Measurements from ENCODE around the gene ODAD2.
A peak's percentile ranks its signal among the peaks of the same experiment; 100 is the strongest.

DNA sequence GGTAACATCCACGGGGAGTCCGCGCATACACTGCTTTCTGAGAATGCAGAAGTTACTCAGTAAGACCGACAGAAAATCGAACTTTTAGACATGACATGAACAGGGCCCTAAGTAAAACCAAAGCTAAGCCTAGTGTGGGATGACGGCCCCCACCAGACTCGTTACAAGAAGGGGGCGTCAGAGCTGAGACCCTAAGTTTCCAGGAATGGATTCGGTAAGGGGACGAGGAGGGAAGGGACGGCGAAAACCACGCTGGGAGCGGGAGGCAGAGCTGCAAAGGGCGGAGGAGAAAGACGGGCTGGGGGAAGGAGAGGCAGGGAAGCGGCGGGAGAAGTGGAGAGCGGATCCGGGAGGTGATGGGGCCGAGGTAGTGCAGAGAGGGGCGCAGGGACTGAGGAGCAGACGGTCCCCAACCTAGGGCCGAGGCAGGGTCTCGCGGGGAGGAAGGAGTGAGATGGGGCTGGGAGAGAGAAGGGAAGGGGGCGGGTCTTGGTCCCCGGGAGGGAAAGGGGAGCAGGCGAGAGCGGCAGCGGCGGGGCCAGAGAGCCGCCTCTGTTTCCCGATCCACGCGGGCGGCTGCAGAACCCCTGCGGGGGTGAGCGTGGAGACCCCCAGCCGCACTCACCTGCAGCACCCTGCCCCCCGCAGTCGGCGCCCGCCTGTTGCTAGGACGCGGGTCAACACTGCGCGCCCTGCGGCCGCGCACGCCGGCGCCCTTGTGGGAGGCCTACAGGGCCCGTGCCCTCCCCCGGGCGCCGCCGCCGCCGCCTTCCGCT is 513 bp downstream of the ODAD2 start:
- TF ChIP-seq, protein P1, sequence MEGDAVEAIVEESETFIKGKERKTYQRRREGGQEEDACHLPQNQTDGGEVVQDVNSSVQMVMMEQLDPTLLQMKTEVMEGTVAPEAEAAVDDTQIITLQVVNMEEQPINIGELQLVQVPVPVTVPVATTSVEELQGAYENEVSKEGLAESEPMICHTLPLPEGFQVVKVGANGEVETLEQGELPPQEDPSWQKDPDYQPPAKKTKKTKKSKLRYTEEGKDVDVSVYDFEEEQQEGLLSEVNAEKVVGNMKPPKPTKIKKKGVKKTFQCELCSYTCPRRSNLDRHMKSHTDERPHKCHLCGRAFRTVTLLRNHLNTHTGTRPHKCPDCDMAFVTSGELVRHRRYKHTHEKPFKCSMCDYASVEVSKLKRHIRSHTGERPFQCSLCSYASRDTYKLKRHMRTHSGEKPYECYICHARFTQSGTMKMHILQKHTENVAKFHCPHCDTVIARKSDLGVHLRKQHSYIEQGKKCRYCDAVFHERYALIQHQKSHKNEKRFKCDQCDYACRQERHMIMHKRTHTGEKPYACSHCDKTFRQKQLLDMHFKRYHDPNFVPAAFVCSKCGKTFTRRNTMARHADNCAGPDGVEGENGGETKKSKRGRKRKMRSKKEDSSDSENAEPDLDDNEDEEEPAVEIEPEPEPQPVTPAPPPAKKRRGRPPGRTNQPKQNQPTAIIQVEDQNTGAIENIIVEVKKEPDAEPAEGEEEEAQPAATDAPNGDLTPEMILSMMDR (conservative IDR thresholded peaks at IDR 0.05 in 1 of 2, IDR thresholded peaks at IDR 0.05 in 1 of 2; ENCODE audit: low read depth in 1 of 2, low read length in 2 of 2): no peak
- TF ChIP-seq EZH2 (IDR thresholded peaks at IDR 0.05; ENCODE audit: low read length, missing control alignments): peak; percentile 50
